Ovary (tissue), 3 donors: ENCODE data around the gene PHF14.

ENCODE experiments used
- CTCF ChIP-seq, 3 donors: fragments of 450-650 bp in 2 of 3; fragments of 200-600 bp in 1 of 3; IDR thresholded peaks; one replicate each; pipeline versions ENCODE4 v1.5.1 to v1.8.0; 2016 to 2022; ENCODE audit warnings: antibody characterized with exemption in 3 of 3, mild to moderate bottlenecking in 1 of 3
- EP300 ChIP-seq: sonication (generic); formaldehyde crosslinking; IDR thresholded peaks from one replicate; pipeline ENCODE4 v1.6.1; 2017; ENCODE audit warnings: antibody characterized with exemption
- donor health status: DM: no; HTN: no; CAD: no.

- TF ChIP-seq CTCF (IDR thresholded peaks at IDR 0.05), result no peak
- no peak for TF ChIP-seq EP300
These were observed 80.4 kb downstream of the PHF14 start for GRCh38 chr7:11054033-11054432.
